ENCODE measurements around the gene CLDN15. TPM values are rescaled to one million over a fixed set of nuclear protein-coding genes. Genes with fewer than 3 reads are reported as not detected.

The CLDN15 gene
- total RNA-seq, 1 experiment from 2014 or later: 9.7 TPM

DNA sequence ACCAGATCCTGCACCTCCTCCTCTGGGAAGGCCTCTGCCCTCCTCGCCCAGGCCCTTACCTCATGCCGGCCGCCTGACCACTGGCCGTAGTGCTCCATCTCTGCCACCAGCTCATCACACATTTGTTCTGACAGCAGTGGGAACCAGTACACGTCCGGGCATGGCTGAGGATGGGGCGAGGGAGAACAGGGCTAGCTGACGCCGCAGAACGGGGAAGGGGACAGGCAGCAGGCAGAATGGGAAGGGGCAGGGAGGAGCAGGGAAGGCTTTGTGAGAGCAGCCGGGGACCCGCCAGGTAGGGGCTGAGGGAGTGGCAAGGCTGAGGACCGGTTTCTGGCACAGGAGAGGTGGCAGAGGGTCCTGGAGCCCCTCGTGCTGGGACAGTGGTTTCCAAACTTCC lies 28.8 kb downstream of the CLDN15 start:
- Mint-ChIP-seq H3K27ac (peak overlapping the region in 1 of 3 experiments; percentile 57; a peak in 1 of 7 replicates), H3K27me3 (ENCODE audit: low read depth) (no peaks in the 10 kb centered on the region; the same call in none of the 2 replicates), H3K36me3 (ENCODE audit: insufficient read depth in 1 of 3, low read depth in 3 of 3) (peaks cover 7 to 43% (median 19%) of the 10 kb centered on the region in 3 experiments; a peak in 6 of 7 replicates), H3K4me1 (no peaks in the 10 kb centered on the region), H3K4me3 (no peak overlapping the region), H3K9me3 (no peaks in the 10 kb centered on the region)
- no peak overlapping the region for H3K4ac ChIP-seq (ENCODE audit: low read depth, low read length)
- no peak for DNase-seq
- H3K4me2 ChIP-seq (ENCODE audit: insufficient read depth, insufficient read length, low read length): no peak overlapping the region
- H3K18ac ChIP-seq (ENCODE audit: insufficient read length, low read depth, low read length): no peak overlapping the region
- no peak overlapping the region for H4K8ac ChIP-seq (replicated peaks; ENCODE audit: insufficient read length, low read depth, low read length)
- WGBS (ENCODE audit: extremely low coverage, insufficient read length, low lambda C conversion rate): no CpG with 5 or more reads among the region's 14 CpGs
- no peak overlapping the region for H2AFZ ChIP-seq (ENCODE audit: low read length)
- no peak overlapping the region for H4K91ac ChIP-seq (ENCODE audit: insufficient read length, low read depth, low read length)
- H3K4me1 ChIP-seq (ENCODE audit: insufficient read depth, low read length): no peaks in the 10 kb centered on the region
- no peak overlapping the region for H2BK120ac ChIP-seq (ENCODE audit: low read depth, low read length, poor library complexity, severe bottlenecking)
- H3K27me3 ChIP-seq (ENCODE audit: insufficient read depth, low read length): no peaks in the 10 kb centered on the region
- no peak overlapping the region for H3T11ph ChIP-seq (ENCODE audit: low read length)
- no peak overlapping the region for H3K56ac ChIP-seq (ENCODE audit: insufficient read length, low read depth, low read length)
- H2BK5ac ChIP-seq (ENCODE audit: insufficient read length, low read length): no peak overlapping the region
- no peaks in the 10 kb centered on the region for H3K79me1 ChIP-seq (ENCODE audit: insufficient read depth, low read depth, low read length, poor library complexity, severe bottlenecking)
- no peak overlapping the region for H3K14ac ChIP-seq (ENCODE audit: insufficient read depth, low read length)
- no peaks in the 10 kb centered on the region for H4K20me1 ChIP-seq (ENCODE audit: control insufficient read depth, insufficient read depth, insufficient read length)
- H2BK15ac ChIP-seq (ENCODE audit: low read depth, low read length): no peak overlapping the region
- H3K27ac ChIP-seq (ENCODE audit: insufficient read length, low read depth, low read length): no peak overlapping the region
- no peak overlapping the region for H2BK12ac ChIP-seq (ENCODE audit: insufficient read length, low read depth, low read length)
- no peak overlapping the region for H3K23ac ChIP-seq (ENCODE audit: insufficient read length, low read depth, low read length)
- H3K9ac ChIP-seq (ENCODE audit: extremely low read depth, insufficient read length, low read length): no peak overlapping the region
- H3K79me2 ChIP-seq (ENCODE audit: insufficient read depth, low read length): no peaks in the 10 kb centered on the region
- H3K23me2 ChIP-seq (ENCODE audit: insufficient read length, low read depth, low read length, poor library complexity, severe bottlenecking): no peaks in the 10 kb centered on the region
- TF ChIP-seq, protein P1, sequence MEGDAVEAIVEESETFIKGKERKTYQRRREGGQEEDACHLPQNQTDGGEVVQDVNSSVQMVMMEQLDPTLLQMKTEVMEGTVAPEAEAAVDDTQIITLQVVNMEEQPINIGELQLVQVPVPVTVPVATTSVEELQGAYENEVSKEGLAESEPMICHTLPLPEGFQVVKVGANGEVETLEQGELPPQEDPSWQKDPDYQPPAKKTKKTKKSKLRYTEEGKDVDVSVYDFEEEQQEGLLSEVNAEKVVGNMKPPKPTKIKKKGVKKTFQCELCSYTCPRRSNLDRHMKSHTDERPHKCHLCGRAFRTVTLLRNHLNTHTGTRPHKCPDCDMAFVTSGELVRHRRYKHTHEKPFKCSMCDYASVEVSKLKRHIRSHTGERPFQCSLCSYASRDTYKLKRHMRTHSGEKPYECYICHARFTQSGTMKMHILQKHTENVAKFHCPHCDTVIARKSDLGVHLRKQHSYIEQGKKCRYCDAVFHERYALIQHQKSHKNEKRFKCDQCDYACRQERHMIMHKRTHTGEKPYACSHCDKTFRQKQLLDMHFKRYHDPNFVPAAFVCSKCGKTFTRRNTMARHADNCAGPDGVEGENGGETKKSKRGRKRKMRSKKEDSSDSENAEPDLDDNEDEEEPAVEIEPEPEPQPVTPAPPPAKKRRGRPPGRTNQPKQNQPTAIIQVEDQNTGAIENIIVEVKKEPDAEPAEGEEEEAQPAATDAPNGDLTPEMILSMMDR (conservative IDR thresholded peaks at IDR 0.05): no peak
- no peak overlapping the region for H4K5ac ChIP-seq (ENCODE audit: insufficient read length, low read depth, low read length)
- H2BK20ac ChIP-seq (ENCODE audit: low read depth, low read length, poor library complexity, severe bottlenecking): no peak overlapping the region
- H3K9me3 ChIP-seq (ENCODE audit: control insufficient read depth, low read depth, low read length): no peaks in the 10 kb centered on the region
- H2AK5ac ChIP-seq (ENCODE audit: insufficient read length, low read length): no peak overlapping the region

Data from H9 (cell line).